Activated CD4-positive, alpha-beta T cell treated with anti-CD3 and anti-CD28 coated beads for 4 hours (primary cell): Measurements from ENCODE around the gene TOB1.
"Not testable (repeated sequence)": the region's sequence is repeated elsewhere in the genome, so short reads cannot be mapped to it uniquely, and the experiment has no call there.

Experiments used
- DNase-seq, 2 donors: peaks; one replicate each; pipeline ENCODE4 v3.0.0-alpha.2; 2020

Gene TOB1

DNA sequence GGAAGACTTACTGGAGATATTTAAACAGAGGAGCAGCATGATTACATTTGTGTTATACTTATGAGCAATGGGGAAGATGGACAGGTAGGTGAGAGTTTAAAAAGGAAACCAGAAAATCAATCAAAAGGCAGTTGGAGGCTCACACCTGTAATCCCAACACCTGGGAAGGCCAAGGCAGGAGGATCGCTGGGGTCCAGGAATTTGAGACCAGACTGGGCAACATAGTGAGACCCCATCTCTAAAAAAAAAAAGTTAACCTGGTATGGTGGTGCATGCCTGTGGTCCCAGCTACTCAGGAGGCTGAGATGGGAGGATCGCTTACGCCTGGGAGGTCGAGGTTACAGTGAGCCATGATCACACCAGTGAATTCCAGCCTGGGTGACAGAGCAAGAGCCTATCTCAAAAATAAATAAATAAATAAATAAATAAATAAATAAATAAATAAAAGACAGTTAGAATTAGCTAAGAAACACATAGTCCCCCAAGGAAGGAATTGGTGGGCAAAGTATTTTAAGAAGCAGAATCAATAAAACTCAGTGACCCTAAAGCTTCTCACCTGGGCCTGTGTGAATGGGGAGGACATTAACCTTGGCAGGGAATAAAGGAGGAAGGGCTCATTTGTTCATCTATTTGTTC lies 32.3 kb upstream of the TOB1 start:
- DNase-seq = no peak

DNA sequence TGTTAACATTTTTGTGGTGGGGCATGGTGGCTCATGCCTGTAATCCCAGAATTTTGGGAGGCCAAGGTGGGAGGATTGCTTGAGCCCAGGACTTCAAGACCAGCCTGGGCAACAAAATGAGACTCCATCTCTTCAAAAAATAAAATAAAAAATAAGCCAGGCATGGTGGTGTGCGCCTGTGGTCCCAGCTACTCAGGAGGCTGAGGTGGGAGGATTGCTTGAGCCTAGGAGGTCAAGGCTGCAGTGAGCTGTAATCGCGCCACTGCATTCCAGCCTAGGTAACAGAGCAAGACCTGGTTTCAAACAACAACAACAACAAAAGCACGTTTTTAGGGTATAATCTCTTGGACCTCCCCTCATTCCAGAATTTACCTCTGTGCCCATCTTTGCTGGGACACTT lies 28.4 kb upstream of the TOB1 start:
- not testable (repeated sequence) for DNase-seq

DNA sequence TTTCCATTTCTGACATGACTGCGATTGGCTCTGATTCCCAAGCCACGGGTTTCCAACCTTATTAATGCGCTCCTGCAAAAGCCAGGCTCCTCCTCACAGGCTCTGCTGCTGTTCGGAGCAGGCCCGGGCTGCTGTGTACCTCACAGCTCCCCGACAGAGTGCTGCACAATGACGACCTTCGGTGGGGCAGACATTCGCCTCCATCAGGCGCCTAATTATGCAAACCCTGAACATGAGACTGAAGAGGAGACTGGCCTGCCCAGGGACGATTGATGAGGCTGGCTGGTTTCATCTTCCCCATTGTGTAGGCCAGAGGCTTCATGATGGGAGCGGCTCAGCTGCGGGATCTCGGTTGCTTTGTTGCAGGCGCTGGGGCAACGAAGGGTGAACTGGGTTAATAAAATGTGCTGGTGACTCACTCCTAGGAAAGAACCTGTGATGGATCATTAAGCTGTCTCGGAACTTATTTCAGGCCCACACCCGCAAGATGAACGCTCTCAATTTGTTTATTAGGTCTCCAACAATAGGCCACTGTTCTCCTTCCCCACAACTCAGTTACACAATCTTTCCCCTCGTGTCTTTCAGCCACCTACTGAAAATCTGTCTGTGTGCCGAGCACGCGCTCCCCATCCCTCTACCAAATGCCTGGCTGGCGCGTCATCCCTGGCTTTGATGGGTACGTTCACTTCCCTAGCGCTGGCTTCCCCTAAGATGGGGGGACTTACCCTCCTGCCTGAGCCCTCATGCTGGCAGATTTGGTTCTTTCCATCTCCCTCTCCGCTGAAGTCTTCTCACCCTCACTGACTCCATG lies 27.2 kb upstream of the TOB1 start:
- no peak for DNase-seq

DNA sequence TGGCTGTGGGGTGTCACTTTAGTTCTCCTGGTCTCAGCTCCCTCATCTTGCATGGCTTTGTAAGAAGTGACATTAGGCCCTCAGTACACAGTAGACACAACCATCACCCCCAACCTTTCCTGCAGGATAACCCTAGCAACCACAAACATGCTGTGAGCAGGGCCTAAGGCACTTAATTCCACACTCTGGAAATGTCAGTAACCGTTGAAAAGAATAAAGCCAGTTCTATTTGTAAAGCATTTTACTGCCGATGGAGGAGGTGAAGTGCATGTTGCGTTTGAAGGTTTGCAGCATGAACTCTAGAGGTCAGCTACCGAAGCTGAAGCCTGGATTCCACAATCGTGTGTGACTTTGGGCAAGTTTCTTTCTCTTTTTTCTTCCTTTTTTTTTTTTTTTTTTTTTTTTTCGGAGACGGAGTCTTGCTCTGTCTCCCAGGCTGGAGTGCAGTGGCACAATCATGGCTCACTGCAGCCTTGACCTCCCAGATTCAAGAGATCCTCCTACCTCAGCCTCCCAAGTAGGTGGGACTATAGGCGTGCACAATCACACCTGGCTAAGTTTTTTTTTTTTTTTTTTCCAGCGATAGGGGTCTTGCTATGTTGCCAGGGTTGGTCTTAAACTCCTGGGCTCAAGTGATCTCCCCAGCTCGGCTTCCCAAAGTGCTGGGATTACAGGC lies 26.1 kb upstream of the TOB1 start:
- DNase-seq = no peak

DNA sequence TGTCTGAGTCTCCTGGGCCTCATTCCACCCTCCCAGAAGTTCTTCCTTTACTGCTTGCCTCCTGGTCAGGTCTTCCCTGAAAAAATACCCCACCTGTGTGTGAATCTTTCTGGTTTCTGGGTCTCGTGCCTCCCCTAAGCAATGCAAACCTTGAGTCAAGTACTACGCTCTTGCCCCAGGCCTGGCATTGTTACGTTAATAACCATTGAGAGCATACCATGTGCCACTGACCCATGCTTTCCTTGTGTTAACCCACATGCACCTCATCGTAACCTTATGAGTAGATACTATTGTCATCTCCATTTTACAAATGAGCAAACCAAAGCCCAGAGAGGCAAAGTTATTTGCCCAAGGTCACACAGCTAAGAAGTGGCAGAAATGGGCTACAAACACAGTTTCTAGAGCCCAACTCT lies 25.4 kb upstream of the TOB1 start:
- no peak for DNase-seq

DNA sequence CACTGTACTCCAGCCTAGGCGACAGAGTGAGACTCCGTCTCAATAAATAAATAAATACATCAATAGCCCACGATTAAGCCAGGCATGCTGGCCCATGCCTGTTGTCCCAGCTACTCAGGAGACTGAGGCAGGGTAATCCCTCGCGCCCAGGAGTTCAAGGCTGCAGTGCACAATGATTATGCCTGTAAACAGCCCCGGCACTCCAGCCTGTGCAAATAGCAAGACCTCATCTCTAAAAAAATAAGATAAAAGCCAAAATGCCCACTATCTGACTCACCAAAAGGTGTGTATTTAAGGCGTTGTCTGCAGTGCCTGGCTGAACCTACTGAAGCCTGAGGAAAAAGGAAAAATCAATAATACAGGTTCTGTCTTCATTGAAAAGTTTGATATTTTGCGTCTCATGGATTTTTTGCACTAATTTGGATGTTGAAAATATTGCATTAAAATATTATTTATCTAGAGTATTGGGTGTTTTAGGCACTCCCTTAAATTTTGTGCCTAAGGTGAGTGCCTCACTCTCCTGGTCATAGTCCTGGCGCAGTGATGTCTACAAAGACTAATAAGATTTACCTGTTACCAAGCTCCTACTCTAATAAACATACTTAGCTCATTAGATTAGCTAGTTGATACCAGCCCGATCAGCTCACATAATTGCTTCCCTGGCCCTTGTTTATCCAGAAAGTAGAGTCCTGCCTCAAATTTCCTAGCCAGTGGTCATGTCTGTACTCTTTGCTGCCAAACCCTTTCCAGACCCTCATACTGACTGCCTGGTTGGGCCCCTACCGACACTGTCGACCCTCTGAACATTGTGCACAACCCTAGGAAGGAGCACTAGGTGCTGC lies 24.7 kb upstream of the TOB1 start:
- no peak for DNase-seq

DNA sequence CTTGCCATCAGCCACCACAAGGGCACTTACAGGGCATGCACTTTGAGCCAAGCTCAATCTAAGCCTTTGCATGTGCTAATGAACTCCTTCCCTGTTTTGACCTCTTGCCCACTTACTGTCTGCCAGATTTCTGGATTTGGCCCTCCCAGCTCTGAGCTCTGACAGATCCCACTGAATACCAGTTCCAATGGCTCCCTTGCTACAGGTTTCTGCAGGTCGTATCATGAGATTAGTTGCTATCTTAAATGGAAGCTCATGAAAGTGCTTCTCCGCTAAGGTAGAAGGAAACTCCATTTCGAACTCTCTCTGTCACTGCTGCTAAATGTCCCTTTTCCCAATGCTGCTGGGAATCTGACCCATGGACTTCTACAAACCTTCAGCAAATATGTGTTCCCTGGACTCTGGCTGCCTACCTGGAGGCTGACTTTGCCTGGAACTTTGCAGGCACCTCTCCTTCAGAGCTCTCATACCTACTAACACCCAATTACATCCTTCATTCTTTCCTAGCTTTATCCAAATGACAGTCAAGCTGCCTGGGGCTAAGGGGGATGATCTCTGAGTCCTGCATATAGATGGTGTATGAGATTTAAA lies 23.5 kb upstream of the TOB1 start:
- no peak for DNase-seq

DNA sequence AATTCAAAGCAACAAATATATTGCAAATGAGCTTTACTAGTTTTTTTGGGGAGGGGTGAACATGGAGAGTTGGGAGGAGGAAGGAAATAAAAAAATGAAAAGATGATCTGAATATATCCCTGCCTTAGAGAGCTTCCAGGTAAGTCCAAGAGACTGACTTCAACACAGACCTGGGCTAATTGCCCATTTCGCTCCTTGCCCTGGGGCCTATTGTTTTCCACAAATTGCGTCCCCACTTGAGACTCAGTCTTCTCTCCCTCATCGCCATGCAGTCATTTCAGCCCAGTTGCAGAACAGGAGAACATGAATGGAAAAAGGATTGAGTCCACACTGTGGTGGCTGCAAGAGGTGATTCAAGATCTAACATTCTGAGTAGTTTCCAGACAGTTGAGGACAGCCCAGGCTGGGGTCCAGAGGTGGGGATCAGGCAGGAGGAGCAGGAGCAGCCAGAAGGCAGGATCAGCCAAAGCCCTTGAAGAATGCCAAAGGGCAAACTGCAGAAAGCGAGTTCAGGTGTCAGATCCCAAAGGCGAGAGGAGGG lies 21.6 kb upstream of the TOB1 start:
- no peak for DNase-seq

DNA sequence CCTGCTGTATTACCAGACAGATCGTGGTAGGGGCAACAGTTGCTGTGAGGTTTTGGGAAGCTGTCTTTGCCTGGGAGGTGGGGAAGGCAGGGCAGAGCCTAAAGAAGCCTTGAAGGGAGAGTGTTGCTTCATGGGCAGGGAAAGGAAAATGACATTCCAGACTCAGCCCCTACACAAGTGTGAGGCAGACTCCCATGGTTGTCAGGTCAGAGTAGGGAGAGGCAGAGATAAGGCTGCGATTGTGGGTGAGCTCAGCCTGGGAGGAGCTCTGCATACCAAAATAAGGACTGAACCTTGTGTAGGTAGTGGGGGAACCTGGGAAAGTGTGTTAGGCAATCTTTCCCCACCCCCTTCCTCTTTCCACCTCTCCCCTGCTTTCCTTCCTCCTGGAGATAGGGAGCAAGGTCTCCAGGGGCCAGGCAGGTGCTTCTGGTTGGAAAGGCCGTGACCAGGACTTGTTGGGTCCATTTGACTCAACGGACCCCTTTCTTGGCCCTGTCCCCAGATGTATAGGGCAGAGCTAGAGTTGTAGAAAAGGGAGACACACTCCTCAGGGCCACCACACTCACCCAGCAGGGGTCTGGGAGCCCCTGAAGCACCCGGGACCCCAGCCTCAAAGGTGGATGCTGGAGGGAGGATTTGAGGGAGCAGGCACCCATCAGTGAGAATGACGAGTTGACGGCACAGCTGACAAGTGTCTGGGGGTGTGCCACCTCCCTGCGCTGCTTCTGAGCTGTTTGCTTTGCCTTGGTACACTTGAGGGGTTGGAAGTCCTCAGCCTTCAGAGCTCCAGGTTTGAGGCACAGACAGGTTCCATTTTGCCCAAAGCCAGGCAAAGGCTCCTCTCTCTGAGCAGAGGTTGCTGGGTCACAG lies 18.5 kb upstream of the TOB1 start:
- no peak for DNase-seq

DNA sequence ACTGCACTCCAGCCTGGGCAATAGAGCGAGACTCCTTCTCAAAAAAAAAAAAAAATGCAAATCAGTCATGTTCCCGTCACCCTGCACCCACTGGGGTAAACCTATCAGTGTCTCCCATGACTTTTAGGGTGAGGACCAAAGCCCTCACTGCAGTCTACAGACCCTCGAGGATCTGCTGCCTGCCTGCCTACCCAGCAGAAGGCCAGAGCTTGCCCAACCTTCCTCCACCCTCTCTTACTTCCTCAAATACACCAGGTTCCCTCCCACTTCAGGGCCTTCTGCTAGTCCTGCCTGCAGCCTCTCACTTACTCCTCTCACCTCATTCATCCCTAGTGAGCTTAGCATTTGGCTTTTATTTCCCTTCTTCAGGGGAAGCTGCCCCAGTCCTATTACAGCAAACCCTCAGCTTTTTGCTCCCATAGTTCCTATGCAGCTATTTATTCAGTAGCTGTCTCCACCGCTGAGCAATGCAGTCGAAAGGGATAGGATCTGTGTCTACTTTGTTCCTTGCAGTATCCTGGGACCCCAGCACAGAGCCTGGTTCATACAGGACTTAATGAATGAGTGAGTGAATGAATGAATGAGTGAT lies 17.8 kb upstream of the TOB1 start:
- no peak for DNase-seq

DNA sequence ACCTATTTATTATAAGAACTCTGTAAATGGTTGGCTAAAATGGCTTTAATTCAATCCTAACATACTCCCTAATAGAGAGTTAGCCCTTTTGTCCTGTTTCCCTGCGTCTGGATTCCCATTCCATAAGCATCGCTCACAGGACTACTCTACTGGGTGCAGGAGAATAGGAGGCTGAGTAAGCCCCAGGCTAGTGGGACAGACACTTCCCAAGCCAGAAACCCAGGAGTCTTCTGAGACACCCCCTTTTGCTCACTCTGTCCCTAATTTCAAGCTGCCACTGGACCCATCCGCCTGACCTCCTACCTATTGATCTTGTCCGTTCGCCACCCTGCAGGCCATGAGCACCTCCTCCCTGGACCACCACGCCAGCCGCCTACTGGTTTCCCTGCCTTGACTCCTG lies 16.7 kb upstream of the TOB1 start:
- no peak for DNase-seq

DNA sequence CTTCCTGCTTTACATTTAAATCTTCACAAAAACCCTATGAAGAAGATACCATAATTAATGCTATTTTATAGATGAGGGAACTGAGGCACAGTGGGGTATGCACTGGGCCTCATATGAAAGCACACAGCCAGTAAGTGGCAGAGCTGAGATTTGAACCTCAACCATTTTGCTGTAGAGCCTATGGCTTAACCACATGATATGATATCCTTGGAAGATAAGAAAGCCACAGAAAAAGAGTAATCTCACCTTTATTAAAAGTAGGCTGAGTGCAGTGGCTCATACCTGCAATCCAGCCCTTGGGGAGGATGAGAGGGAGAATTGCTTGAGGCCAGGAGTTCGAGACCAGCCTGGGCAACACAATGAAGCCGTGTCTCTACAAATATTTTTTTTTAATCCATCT lies 15.0 kb upstream of the TOB1 start:
- no peak for DNase-seq

DNA sequence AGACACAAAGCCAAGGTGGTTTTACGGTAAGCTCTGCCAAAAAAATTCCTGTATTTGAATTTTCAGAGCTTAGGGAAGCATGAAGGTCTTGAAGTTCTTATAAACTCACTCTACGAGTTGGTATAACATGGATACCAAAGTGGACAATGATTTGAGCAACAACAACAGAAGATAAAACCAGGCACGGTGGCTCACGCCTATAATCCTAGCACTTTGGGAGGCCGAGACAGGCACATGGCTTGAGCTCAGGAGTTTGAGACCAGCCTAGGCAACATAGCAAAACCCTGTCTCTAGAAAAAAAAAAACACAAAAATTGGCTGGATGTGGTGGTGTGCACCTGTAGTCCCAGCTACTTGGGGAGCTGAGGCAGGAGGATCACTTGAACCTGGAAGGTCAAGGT lies 12.9 kb upstream of the TOB1 start:
- DNase-seq = no peak

DNA sequence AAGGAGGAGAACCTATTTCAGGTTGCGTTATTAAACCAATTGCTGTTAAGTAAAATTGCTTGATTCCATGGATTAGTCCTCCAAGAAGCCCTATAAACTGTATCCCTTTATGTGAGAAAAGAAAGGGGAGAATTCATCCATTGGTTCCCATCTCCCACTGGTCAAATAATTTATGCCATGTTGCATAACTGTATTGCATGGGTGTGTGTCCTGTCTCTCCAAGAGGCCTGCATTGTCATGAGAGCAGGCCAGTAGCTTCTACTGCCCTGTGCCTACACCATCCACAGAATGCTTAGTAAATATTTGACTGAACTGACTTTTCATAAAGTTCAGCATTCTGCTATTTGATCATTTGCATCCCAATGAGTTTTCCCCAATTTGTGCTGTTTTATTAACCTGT lies 11.7 kb upstream of the TOB1 start:
- no peak for DNase-seq

DNA sequence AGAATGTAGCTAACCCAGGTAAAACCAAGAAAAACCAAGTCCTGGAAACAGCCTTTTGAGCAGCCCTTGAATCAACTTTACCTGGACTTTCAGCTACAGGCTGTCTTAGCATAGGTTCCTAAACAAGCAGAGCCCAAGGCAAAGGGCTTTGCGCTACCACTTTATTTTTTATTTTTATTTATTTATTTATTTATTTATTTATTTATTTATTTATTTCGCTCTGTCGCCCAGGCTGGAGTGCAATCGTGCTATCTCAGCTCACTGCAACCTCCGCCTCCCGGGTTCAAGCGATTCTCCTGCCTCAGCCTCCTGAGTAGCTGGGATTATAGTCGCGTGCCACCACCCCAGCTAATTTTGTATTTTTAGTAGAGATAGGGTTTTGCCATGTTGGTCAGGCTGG lies 10.9 kb upstream of the TOB1 start:
- not testable (repeated sequence) for DNase-seq

DNA sequence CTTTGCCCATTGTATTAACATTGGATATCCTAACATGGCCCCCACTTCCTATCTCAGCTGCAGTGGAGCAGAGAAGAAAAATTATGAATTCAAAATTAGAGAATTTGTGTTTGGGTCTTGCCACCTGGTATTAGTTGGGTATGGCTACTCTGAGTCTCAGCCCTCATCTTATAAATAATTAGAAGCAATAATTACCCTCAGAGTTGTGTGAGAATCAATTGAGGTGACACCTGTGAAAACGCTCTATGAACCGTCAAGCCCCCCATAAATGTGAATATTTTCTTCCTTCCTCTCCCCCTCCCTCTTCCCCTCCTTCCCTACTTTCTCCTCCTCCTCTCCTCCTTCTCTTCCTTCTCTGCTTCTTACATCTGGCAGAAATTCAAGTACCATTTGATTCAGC lies 8.9 kb upstream of the TOB1 start:
- no peak for DNase-seq

DNA sequence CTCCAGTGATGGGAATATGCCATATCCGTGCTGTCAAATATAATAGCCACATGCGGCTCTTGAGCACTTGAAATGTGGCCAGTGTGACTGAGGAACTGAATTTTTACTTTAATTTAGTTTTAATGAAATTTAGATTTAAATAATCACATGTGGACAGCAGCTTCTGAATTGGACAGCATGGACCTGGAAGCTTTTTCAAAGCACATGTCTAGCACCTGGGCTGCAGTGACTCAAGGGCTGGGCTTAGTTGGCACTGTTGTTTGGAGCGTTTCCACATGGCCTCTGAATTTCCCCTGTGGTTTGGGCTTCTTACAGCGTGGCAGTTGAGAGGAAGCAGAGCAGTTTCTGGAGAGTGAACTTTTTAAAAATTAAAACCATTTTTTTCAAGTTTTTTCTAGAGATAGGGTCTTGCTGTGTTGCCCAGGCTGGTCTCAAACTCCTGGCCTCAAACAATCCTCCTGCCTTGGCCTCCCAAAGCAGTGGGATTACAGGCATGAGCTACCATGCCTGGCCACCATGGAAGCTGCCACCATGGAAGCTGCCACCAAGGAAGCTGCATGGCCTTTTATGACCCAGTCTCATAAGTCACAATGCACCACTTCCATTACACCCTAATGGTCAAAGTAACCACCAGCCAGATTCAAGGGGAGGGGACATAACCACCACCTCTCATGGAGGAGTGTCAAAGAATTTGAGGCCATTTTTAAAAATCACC lies 6.7 kb upstream of the TOB1 start:
- peak; percentile 58 for DNase-seq

DNA sequence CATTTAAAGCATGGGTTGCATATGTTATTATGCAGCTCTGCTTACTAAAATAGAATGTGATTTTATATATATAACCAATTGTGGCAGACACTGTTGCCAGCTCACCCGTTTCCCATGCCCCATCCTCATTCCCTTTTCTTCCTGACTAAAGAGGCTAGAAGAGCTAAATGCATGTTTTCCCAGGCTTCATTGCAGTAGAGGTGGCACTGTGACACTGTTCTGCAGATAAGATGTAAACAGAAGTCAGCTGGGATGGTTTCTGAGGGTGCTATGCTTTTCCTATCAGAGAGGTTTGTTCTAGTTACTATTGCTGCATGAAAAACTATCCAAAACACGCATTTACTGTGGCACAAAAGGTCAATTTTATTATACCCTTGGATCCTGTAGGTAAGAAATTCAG lies 5.7 kb upstream of the TOB1 start:
- DNase-seq = no peak

DNA sequence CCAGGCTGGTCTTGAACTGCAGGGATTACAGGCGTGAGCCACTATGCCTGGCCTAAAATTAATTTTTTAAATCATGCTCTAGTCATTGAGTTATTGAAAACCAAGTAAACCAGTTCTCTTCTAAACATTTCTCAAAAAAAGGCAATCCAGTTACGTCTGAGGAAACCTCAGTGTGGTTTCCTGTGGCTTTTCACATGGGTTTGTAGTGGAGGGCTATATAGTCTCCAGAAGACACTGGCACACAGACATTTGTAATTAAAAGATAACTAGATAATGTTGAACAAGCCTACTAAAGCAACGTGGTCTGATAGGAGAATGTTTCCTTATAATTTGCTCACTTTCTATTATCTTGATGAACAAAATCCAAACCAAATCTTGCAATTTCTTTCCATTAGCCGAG lies 5.2 kb upstream of the TOB1 start:
- peak in 1 of 2 donors; percentile 14 for DNase-seq

DNA sequence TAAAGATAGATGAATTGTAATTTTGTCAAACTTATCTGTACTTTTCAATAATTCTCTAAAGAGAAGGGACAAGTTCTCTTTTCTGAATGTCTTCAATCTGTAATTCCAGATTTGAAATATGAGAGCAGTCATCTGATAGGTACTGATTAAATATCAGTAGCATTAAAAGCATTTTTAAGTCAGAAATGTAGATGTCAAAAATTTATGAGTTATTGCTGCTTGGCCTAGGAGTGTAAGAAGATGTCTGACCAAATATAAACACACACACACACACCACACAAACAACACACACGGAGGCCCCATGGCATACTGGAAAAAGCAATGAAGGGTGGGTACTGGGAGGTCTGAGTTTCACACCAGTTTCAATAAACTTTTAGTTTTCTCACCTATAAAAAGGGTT lies 2.4 kb upstream of the TOB1 start:
- DNase-seq = no peak

DNA sequence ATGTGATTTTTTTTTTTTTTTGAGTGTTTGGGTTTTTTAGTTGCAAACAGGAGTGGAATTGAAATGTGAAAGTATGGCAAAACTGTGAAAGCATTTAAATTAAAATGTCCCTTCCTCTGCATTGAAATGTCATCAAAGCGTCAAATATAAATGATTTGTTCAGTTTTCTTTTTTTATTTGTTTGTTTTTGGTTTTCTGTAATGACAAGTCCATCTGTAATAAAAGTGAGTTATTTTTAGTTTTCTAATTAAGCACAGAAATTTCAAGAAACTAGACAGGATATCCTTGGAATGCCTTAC lies 1.9 kb upstream of the TOB1 start:
- no peak for DNase-seq
